ENCODE data around the gene BPIFB6. TPM values are rescaled to one million over a fixed set of nuclear protein-coding genes. Genes with fewer than 3 reads are reported as not detected.

The BPIFB6 gene
- total and polyA plus RNA-seq, 10 of the 15 experiments (the other 5 are each of a cell fraction or from before 2014, with no cell fraction given) = not detected

DNA sequence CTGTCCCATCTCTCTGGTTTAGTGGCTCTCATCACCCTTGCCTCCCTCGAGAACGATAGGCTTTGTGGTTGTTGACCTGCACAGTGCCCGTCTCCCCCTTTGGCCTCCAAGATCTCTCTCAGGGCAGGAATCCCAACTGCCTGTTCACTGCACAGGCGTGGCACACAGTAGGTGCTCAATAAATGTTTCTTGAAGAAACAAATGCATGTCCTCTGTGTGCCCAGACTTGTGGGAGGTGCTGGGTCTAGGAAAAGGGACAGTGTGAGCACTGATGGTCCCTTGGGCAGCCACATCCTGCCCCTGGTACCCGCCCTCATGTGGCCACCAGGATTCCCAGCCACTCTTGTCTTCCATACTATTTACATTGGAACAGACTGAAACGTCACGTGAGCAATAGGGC is 2.6 kb upstream of the BPIFB6 start:
- Histone ChIP-seq H3K79me2 (ENCODE audit: control insufficient read depth, insufficient read depth, low read length) (no peaks in the 10 kb centered on the region), H2AFZ (ENCODE audit: control insufficient read depth, low read depth, low read length) (no peak overlapping the region), H3K9me3 (replicated peaks; ENCODE audit: control insufficient read depth, insufficient read depth, low read length) (no peaks in the 10 kb centered on the region), H3K27ac (ENCODE audit: control insufficient read depth, insufficient read depth) (no peak overlapping the region), H4K20me1 (ENCODE audit: control insufficient read depth, insufficient read depth) (no peaks in the 10 kb centered on the region), H3K4me1 (ENCODE audit: control insufficient read depth, insufficient read depth, low read length) (no peaks in the 10 kb centered on the region), H3K4me3 (no peak overlapping the region), H3K9ac (ENCODE audit: control insufficient read depth, insufficient read depth, low read length) (no peak overlapping the region), H3K36me3 (ENCODE audit: control insufficient read depth in 2 of 2, insufficient read depth in 2 of 2, low read length in 1 of 2) (no peaks in the 10 kb centered on the region), H3K4me2 (ENCODE audit: control insufficient read depth, insufficient read depth) (no peak overlapping the region), H3K27me3 (replicated peaks in 1 of 2; ENCODE audit: control insufficient read depth in 2 of 2, insufficient read depth in 2 of 2, low read length in 1 of 2) (peaks cover 0 to 1% of the 10 kb centered on the region in 2 experiments; a peak in 1 of 4 replicates)
- 12% methylated on average over 7 of the region's 7 CpGs for WGBS (ENCODE audit: insufficient coverage, insufficient replicate concordance, low lambda C conversion rate, missing lambda C conversion rate)
- ChIA-PET RAD21 (ENCODE audit: unreplicated experiment) (no interaction called here), CTCF (no interaction called here), SMC1A (ENCODE audit: uncharacterized antibody, unreplicated experiment) (interaction anchor here (0.6 kb wide), 1 partner anchor 23 kb away, joined by 3 read pairs; no protein-coding TSS in a partner anchor), POLR2A (no interaction called here)
- in situ Hi-C loops (cut with MboI) (no loop called here), intact Hi-C loops (cut with micrococcal nuclease; ENCODE audit: unreplicated experiment) (no loop called here)
- ATAC-seq (no peak), FAIRE-seq (no peak), DNase-seq (ENCODE audit: low read depth, low spot score) (no peak)
- BruUV-seq (replicated peaks) = no TSS peak
- TF ChIP-seq SRF (IDR thresholded peaks at IDR 0.05; ENCODE audit: low read depth in 2 of 2, low read length in 2 of 2) (no peak), IRF4 (IDR thresholded peaks at IDR 0.05; ENCODE audit: low read depth, low read length) (no peak), ZNF622 (IDR thresholded peaks at IDR 0.05) (no peak), RELB (IDR thresholded peaks at IDR 0.05; ENCODE audit: low read depth) (no peak), RFX5 (IDR thresholded peaks at IDR 0.05; ENCODE audit: low read depth, low read length) (no peak), RAD51 (IDR thresholded peaks at IDR 0.05) (no peak), KLF5 (IDR thresholded peaks at IDR 0.05; ENCODE audit: partially characterized antibody) (no peak), PRDM15 (CRISPR knock-in tag; IDR thresholded peaks at IDR 0.05) (no peak), IRF3 (IDR thresholded peaks at IDR 0.05) (no peak), EED (IDR thresholded peaks at IDR 0.05; ENCODE audit: low read depth) (no peak), NFYA (IDR thresholded peaks at IDR 0.05; ENCODE audit: borderline replicate concordance, low read depth, low read length) (no peak), TBL1XR1 (IDR thresholded peaks at IDR 0.05; ENCODE audit: low read depth, low read length) (no peak)
- TF ChIP-seq, protein P1, sequence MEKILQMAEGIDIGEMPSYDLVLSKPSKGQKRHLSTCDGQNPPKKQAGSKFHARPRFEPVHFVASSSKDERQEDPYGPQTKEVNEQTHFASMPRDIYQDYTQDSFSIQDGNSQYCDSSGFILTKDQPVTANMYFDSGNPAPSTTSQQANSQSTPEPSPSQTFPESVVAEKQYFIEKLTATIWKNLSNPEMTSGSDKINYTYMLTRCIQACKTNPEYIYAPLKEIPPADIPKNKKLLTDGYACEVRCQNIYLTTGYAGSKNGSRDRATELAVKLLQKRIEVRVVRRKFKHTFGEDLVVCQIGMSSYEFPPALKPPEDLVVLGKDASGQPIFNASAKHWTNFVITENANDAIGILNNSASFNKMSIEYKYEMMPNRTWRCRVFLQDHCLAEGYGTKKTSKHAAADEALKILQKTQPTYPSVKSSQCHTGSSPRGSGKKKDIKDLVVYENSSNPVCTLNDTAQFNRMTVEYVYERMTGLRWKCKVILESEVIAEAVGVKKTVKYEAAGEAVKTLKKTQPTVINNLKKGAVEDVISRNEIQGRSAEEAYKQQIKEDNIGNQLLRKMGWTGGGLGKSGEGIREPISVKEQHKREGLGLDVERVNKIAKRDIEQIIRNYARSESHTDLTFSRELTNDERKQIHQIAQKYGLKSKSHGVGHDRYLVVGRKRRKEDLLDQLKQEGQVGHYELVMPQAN (conservative IDR thresholded peaks at IDR 0.05) = no peak
- TF ChIP-seq, protein P2, sequence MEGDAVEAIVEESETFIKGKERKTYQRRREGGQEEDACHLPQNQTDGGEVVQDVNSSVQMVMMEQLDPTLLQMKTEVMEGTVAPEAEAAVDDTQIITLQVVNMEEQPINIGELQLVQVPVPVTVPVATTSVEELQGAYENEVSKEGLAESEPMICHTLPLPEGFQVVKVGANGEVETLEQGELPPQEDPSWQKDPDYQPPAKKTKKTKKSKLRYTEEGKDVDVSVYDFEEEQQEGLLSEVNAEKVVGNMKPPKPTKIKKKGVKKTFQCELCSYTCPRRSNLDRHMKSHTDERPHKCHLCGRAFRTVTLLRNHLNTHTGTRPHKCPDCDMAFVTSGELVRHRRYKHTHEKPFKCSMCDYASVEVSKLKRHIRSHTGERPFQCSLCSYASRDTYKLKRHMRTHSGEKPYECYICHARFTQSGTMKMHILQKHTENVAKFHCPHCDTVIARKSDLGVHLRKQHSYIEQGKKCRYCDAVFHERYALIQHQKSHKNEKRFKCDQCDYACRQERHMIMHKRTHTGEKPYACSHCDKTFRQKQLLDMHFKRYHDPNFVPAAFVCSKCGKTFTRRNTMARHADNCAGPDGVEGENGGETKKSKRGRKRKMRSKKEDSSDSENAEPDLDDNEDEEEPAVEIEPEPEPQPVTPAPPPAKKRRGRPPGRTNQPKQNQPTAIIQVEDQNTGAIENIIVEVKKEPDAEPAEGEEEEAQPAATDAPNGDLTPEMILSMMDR (IDR thresholded peaks at IDR 0.05 in 2 of 3, conservative IDR thresholded peaks at IDR 0.05 in 1 of 3; ENCODE audit: control insufficient read depth in 2 of 3, extremely low read depth in 1 of 3, insufficient read depth in 1 of 3, low read depth in 3 of 3, low read length in 3 of 3) = no peak

Measured in GM12878 (cell line).